GM18951 (cell line): ENCODE data around the gene ADPRM.
"Not testable (repeated sequence)": the region's sequence is repeated elsewhere in the genome, so short reads cannot be mapped to it uniquely, and the experiment has no call there.

Experiments
- POLR2A ChIP-seq: IDR thresholded peaks from 4 replicates; pipeline ENCODE4 v1.6.1; 2011; ENCODE audit warnings: mild to moderate bottlenecking; ENCODE audit not compliant: insufficient read length, insufficient read depth; ENCODE audit errors: extremely low read depth
- in situ Hi-C: fragments of 300-500 bp; cut with MboI; formaldehyde crosslinking; loops from one replicate; pipeline ENCODE4 v1.12.0; 2022; ENCODE audit warnings: low sequenced_read_pairs, mixed read lengths, inconsistent platforms; ENCODE audit not compliant: unreplicated experiment

Gene ADPRM

DNA sequence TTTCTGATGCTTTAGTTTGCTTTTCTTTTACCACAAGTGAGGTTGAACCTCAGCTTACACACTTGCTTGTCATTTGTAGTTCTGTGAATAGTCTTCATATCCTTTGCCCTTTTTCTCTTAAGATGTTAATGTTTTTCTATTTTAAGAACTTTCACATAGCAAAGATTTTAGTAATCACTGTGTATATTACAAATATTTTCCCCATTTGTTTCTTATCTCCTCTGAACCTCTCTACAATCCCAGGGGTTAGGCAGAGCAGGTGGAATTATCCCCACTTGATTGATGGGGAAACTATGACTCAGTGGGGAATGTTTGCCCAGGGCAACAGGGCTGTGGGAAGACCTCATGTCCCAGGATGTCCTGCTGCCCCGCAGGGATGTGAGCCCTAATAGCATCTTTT lies 28.6 kb upstream of the ADPRM start:
- in situ Hi-C loops, result no loop called here
- no peak for TF ChIP-seq POLR2A

DNA sequence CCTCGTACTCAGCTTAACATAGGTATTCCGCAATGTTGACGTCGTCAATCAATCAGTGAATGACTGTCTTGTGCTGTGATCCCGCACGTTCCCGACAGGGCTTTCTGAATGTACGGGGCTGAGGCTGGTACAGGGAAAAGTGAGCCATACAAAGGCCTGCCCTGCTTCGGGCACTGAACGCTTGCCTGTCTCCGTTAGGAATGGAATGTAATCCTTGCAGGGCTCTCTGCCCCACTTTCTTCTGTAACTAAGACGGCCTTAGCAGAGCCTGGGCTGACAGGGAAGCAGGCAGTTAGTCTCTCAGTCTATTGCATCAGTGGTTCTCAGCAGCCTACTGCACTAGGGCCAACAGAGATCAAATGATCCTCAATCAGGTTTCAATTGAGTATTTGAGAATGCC lies 24.1 kb upstream of the ADPRM start:
- in situ Hi-C loops, result no loop called here
- no peak for TF ChIP-seq POLR2A

DNA sequence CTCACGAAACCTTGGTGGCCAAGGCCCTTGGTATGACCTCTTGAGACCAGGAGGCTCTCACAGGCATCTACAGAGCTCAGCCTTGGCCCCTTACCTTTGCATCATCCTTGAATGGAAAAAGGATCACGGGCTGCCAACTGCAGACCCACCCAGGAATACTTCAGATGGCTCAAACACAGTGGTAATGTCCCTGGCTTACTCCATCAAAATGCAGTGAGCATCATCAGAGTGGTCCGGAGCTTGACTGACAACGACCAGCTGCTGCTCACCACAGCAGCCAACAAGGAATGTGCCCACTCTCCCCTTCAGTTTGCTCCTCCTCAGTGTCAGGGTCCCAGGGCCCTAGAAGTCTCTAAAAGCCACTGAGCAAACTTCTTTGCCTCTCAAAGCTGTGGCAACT lies 22.7 kb upstream of the ADPRM start:
- no peak for TF ChIP-seq POLR2A
- in situ Hi-C loops, result no loop called here

DNA sequence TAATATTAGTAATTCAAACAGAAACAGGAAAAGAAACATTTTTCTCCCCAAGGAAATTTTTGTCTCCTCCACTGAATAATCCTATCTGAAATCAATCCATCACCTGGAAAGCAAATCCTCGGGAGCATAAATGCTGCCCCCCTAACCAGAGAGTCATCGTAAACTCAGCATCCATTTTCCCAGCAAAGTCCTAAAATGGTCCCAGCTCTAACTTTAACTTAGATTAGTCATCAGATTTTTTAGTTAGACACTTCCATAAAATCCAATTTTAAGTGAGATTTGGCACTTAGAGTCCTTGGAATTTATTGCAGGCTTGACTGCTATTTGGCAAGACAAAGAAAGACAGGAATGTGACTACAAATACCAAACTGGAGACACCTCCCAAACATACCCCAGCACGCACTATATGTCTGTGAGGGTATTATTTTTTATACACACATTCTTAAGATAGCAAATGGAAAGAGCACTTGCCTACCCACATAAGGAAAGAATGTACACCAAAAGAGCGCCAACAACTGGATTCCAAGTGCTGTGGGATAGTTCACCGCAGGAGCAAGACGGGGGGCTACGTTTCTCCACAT lies 15.4 kb upstream of the ADPRM start:
- no peak for TF ChIP-seq POLR2A
- in situ Hi-C loops, result no loop called here

DNA sequence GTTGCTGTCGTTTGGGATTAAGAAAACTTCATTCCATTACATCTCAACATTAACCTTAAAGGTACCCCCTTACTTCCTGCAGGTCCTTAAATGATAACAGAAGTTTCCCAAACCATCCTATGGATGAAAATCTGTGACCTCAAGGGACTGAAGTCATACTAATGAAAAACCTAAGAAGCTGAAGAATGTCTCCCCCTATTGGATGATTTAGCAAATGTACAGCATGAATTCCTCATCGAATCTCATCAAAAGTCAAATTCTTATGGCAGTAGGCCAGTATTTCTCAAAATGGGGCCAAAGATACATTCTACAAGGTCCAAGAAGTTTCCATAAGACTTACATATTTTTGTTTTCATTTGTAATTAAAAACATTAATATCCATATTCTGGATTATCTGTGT lies 13.5 kb upstream of the ADPRM start:
- in situ Hi-C loops, result no loop called here
- no peak for TF ChIP-seq POLR2A

DNA sequence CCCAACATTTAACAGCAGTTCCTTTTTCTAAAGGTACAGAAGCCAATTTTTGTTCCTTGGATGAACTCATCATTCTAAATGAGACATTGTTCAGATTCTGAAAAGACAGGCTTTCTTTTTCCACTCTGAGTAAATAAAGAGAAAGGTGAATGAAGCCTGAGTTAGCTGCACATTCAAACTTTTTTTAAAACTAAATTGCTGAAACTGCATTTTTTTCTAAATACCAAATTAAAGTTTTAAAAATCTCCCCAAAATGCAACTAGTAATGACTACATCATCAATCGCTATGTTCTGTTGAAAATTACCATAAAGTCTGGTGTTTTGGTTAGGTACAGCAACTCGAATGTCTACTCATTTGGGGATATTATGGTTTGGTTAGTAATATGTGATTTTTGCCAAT lies 9.9 kb upstream of the ADPRM start:
- no peak for TF ChIP-seq POLR2A
- in situ Hi-C loops, result no loop called here

DNA sequence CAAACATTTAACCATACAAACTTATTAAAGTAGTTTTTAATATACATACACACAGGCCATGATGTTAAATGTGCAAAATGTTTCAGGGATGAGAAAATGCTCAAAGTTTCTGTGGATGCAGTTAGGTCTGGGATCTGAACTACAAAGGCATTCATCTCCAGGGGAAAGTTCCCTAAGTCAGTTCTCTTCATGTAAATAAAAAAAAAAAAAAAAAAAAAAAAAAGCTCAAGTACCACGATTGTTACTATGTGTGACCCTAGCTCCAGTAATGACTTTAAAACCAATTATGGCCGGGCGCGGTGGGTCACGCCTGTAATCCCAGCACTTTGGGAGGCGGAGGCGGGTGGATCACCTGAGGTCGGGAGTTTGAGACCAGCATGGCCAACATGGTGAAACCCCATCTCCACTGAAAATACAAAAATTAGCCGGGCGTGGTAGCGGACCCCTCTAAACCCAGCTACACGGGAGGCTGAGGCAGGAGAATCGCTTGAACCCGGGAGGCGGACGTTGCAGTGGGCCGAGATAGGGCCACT lies 1.5 kb upstream of the ADPRM start:
- in situ Hi-C loops, result not testable (repeated sequence)

DNA sequence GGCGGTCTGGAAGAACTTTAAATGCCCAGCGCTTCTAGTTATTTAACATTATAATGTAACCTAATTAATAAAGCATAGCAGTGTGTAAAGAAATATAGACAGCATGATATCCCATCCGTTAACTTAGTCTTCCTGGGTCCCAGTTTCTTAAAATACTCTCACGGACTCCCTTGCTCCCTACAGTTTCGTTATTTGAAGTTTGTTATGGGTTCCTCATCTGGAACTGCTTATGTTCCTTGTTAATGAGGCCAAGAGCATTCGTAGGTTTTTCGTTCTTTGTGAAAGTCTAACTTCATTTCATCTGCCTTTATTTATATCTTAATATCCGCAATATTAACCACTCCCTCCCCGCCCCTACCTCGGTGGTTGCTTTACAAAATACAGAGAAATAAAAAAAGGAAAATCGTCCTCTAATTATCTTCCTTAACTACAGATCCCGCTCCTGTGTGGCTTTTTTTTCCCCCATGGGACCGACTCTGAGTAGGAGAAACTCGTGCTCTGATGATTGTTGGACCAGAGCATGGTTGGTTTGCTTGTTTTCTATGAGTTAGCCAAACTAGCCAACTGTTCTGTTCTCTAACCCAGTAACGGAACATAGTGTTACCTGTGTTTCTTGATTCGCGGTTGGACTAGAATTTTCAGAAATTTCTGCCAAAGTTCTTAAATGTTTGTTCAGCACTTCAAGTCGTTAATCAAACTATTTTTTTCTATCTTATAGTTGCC lies 863 bp downstream of the ADPRM start:
- no peak for TF ChIP-seq POLR2A
- in situ Hi-C loops, result no loop called here

DNA sequence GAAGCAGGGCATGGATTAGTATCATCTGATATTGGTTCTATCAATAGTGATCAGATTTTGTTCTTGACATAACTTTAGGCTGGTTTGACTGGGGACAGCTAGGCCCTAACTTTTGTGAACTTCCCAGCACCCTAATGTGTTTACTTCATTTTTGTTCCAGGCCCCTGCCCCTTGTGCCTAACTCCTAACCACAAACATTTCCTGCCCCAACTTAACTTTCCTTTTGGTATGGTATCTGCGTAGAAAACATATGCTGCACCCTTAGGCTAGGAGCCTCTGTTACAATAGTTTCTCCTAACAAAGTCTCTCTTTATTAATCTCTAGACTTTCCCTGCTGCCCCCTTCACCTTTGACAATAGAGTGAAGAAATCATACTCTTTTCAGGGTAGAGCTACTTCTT lies 2.5 kb downstream of the ADPRM start:
- in situ Hi-C loops, result no loop called here
- no peak for TF ChIP-seq POLR2A

DNA sequence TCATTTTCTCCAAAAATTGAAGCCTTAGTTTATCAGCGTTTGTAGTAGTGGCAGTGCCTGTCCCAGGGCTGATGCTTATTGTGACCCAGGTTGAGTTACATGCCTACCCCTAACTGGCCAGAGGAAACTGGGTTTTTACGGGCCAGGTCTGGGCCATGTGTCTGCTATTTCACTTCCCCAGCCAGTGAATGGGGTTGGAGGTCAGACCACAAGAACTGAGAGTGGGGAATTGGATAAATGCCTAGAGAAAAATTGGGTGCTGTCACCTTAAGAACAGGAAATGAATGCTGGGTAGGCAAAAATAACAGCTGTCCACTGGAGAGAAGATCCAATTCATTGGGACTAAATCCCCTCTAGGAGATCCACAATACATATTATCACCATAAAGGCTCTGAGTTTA lies 5.2 kb downstream of the ADPRM start:
- in situ Hi-C loops, result no loop called here
- TF ChIP-seq POLR2A, result no peak

DNA sequence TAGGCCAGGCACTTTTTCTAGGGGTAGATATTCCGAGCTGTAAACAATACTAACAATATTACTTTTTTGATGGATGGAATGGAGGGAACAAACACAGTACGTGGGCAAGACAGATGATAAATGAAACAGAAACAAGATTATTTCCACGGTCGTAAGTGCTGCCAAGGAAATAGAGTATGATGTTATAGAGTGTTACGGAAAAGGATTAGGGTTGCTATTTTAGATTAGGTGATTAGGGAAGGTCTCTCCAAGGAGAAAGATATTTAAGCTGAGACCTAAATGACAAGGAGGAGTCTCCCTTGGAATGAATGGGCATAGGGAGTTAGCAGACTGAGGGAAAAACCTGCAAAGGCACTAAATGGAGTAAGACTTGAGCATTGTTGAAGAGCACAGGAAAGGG lies 8.3 kb downstream of the ADPRM start:
- in situ Hi-C loops, result no loop called here
- TF ChIP-seq POLR2A, result no peak

DNA sequence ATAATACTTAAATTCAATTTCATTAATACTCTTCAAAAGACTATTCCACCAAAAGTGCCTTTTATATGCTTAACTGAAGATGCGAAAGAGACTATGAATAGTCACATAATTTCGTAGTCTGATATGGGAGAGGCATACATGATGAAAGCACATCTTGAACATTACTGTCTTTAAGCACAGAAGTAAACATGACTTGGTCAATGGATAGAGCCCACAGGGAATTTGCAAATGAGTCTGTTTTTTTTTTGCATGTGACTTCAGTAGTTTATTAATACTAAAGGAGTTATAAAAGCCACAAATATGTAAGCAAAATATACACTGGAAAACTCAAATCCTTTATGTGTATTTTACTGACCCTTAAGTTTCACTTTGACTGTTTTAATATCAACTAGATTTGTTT lies 15.9 kb downstream of the ADPRM start:
- in situ Hi-C loops, result no loop called here

DNA sequence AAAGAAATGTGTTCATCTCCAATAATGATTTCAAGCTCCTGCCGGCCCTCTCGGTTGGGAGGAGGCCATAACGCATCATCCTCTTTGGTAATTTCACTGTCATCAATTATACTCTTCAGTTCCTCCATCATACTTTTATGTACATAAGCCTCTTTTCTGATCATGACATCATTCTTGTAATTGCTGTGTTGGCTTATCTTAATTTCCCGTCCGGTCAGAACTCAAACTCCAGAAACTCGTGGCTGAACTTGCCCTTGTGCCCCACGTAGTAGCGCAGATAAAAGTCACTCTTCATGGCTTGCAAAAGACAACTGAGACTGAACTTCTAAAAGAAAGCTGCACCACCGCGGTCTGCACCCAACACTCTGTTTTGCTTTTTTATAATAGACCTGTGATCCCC lies 18.8 kb downstream of the ADPRM start:
- in situ Hi-C loops, result no loop called here
- no peak for TF ChIP-seq POLR2A

More for the DNA sequence above, 15.9 kb downstream of the ADPRM start:
- no peak for TF ChIP-seq POLR2A

DNA sequence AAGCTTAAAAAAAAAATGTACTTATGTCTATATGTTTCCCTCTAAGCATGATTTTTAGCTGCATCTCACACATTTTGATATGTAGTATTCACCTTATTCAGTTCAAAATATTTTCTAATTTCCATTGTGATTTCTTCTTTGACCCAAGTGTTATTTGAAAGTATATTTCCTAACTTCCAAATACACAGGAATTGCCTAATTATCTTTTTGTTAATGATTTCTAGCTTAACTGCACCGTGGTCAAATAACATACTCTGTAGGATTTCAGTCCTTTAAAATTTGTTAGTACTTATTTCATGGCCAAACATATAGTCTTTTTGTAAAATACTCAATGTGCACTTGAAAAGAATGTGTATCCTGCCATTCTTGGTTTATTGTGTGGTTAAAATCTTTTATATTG lies 21.2 kb downstream of the ADPRM start:
- in situ Hi-C loops, result no loop called here
- no peak for TF ChIP-seq POLR2A
